ENCODE results near the gene RXRA.

GRCh38 chr9:134323741-134324358, 2.4 kb upstream of the RXRA start:
- TF ChIP-seq FOS (IDR thresholded peaks at IDR 0.05; ENCODE audit: borderline replicate concordance, insufficient read depth, low read length) (no peak), CTCF (IDR thresholded peaks at IDR 0.05; ENCODE audit: extremely low read depth in 1 of 2, insufficient read depth in 1 of 2, low read depth in 1 of 2, low read length in 2 of 2) (no peak), POLR2A (IDR thresholded peaks at IDR 0.05; ENCODE audit: low read depth, low read length) (no peak)

Measured in endothelial cell of umbilical vein (primary cell).